Ishikawa (cell line): Measurements from ENCODE around the gene LRRC58.

Experiments
- EP300 ChIP-seq: IDR thresholded peaks from 2 replicates; pipeline ENCODE4 v1.6.1; 2012; ENCODE audit warnings: borderline replicate concordance
- FOXM1 ChIP-seq: IDR thresholded peaks from 2 replicates; pipeline ENCODE4 v1.6.1; 2012; ENCODE audit warnings: low read depth, borderline replicate concordance
- MAX ChIP-seq: IDR thresholded peaks from 2 replicates; pipeline ENCODE4 v1.6.1; 2012

DNA sequence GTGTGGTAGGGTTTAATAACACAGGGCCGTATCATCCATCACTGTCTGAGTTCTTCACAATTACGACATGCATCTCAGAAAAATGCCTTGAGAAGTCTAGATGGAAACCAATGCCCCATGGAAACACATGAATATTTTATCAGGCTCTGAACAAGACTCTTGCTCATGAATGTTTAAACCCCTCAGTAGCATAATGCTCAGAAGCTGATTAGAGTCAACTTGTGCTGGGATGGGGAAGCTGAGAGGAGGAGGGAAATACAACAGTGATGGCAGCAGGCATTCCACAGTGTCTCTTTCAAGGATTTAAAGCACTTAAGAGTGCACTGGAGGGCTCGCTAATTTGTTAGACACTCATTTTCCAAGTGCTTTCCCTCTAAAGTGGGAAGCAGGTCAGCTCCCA is 67.9 kb downstream of the LRRC58 start:
- TF ChIP-seq MAX (no peak), FOXM1 (no peak), EP300 (no peak)
